ENCODE results near the gene SLC22A17.

Gene SLC22A17

DNA sequence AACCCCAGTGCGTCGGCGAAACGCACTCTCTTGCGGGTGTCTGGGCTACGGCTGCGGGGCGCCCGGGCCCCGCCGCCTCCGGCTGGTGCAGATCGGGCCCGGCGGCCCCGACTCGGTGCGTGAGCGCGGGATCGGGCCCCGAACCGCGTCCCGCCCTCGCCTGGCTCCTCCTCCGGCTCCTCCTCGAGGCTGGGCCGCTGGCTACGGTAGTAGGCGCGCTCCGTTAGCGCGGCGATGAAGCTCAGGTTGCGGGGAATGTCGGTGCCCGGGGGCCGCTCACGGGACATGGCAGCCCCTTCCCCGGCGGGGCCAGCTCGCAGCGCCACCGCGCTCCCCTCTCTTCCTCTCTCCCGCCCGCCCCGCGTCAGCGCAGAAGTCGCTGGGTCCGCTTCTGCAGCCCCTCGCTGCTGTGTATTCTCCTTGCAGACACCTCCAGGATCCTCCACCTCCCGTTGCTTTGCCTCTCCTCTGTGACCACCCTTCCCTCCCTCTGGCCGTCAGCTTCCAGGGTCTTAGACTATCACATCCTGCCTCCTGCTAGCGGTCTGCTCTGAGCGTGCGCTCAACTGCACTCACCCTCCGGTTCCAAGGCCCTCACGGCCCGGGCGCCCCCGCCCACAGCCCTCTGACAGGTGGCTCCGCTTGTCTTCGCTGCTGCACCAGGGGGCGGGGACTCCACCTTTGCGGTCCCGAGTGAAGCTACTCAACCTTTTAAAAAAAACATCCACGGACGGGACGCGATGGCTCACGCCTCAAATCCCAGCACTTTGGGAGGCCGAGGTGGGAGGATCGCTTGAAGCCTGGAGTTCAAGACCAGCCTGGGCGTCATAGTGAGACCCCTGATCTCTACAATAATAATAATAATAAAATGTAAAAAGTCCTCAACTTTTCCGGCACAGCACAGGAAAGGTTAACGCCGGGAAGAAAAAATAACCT is 50.1 kb downstream of the SLC22A17 start, which contains the start of gene PPP1R3E:
PPP1R3E (minus strand) TSS at position 570 of the 936 bp plus-strand sequence; CDS start at position 287, 283 bp downstream.
- peak; percentile 77 for DNase-seq

DNA sequence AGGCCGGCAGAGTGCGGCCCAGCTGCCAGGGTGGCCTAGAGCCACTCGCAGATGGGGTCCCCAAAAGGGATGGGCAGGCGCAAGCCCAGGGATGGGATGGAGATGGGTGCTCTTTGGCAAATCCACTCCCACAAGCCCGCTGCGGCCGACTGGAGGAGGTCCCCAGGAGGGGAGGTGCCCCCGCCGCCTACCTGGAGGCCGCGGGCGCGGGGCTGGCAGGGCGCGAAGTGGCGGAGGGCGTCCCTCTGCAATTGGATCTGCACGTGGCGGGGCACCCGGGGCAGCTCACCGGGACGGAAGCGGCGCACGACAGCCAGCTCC is 50.8 kb downstream of the SLC22A17 start:
- no peak for DNase-seq

DNA sequence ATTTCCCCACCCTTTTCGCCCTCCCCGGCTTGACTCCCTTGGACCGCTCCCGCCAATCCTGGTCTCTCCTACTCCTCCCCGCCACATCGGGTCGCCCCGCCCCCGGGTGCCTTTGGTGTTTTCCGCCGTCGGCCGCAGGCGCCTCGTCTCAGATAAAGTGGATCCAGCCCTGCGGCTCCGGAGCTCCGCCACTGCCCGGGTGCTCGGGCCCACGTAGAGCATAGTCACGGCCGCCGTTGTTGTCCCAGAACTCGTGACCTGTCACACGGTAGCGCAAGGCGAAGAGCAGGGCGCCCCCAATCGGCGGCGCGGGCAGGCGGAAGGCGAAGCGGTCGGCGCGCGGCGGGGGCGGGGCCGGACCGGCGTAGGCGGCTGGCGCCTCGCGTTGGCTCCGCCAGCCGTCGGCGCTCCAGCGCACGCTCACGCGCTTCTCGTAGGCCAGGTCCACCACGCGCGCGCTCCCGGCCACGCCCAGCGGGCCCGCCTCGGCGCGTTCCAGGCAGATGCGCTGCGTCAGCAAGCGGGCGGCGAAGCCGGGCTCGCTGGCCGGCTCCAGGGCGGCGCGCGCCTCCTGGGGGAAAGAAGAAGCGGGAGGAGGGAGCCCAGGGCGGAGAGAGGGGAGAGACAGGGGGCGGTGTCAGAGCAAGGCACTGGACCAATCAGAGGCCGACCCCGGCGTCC is 51.3 kb downstream of the SLC22A17 start:
- peak; percentile 97 for DNase-seq

DNA sequence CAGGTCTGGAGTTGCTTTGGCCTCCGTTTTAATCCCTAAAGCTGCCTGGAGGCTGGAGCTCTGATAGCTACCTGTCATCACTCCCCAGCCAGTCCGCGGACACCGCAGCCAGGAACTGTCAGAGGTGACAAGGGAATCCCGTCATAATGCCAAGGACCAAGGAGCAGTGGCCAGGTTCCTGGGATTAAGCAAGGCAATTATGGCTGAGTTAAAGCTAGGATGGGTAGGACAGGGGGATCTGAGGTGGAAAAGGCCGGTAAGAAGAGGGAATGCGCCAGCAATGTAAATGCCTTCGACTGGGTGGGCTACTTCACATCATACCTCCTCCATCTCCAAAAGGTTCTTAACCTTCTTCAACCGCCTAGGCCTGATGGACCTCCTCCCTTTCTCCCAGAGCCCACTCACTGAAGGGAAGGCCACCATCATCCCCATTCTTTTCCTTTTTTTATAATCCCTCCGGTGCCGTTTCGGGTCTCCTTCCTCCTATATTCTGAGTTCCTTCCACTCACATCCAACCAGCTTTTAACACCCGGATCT is 51.9 kb downstream of the SLC22A17 start:
- DNase-seq, result no peak

DNA sequence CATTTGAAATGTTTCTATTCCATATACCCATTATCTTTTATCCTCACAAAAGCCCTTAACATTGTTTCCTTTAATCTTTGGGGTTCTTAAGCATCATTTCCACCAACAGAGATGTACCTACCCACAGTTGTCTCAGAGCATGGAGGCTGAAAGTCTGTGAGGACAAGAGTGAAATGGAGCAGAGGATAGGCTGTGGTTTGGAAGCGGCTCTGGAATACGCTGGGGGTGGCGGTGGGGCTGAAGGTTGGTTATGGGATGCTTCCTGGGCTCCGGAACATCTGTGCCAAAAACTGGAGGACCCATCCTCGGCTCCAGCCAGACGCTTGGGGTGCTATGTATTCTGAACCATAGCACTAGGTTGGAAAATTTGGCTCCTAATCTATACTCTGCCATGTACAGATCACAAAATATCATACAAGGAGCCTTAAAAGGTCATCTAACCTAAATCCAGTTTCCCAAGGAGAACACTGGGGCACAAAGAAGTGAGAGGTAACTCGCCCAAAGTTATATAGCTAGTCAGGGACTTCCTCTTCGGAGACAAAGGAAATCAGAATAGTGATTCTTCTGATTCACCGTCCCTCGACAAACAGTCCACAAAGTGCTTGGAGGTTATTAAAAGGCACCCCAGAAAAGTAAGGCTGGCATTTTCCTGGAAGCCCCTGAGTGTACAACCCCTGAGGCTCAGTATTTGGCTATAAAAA is 52.6 kb downstream of the SLC22A17 start:
- no peak for DNase-seq

DNA sequence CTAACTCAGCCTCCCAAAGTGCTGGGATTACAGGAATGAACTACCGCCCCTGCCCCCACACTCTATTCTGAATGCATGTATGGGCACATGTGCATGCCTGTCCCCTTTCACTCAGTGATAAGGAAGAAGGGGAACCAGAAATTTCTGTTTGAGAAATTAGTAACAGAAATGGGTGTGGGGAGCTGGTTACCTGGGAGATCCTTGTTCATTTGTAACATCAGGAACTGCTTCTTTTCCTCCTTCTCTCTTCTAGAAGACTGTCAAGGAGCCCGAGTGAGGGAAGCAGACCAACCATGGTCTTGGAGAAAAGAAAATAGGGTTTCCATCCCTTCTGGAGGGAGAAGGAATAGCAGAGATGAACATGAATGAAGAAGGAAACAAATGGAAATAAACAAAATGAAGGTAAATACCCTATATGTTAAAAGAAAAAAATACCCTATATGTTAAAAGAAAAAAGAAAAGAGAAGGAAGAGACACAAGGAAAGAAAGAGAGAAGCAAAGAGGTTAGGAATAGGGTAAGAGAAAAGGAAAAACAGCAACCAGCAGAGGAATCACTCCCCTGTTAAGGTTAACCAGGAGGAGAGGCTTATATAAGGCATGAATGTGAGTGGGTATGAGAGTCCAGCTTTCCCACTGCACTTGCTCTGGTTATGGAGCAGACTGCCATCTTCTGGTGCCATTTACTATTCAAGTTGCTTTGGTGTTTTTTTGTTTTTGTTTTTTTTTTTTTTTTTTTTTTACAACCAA is 53.3 kb downstream of the SLC22A17 start:
- peak; percentile 9 for DNase-seq

DNA sequence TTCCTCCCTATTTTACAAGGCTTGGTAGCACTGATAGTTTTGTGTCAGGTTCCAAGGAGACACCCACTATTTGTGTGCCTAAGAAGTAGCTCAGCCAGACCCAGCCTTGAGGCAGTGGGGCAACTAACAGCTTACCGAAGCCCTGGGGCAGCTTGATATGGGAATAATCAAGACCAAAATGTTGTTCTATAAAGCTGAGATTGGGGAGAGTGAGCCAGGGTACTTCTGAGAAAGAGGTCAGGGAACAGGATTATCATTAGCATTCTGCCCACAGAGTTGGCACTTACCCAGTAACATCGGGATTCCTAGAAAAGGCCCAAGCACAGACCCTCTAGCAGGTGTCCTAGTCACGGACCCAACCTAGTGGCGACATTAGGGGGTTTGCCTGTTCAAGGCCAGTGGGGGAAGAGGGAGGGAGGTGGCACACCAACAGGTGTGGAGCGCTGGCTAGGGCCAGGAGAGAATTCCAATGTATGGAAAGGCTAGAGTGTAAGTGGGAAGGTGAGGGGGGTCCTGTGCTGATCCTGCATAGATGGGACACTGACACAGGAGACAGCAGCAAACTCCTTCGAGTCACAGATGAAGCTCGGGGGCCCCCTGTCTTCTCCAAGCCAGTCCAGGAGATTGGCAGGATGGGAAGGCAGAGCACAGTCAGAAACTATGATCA is 54.9 kb downstream of the SLC22A17 start:
- no peak for DNase-seq

DNA sequence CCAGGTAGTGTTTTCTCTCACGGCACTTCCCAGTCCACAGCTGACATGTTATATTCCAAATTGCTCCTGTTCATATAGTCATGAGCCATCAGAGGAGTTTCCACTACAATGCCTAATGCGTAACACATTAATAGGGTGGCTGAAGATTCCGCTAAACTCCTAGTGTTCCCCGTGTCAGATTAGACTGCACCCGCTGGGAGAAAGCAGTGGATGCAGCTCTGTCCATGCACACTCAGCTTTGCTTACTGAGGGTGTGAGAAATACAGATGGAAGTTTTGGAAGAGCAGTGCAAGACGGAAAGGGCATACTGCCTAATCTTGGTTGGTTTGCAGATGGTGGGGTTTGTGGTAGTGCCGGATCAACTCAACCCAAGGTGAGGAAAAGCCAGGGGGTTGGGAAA is 55.6 kb downstream of the SLC22A17 start:
- no peak for DNase-seq

Measured in COR-L47 (cell line).